ENCODE data around the gene CCDC81. TPM values are rescaled to one million over a fixed set of nuclear protein-coding genes. Genes with fewer than 3 reads are reported as not detected.

The CCDC81 gene
- total RNA-seq, 1 donor from 2014 or later: 0.53 TPM

DNA sequence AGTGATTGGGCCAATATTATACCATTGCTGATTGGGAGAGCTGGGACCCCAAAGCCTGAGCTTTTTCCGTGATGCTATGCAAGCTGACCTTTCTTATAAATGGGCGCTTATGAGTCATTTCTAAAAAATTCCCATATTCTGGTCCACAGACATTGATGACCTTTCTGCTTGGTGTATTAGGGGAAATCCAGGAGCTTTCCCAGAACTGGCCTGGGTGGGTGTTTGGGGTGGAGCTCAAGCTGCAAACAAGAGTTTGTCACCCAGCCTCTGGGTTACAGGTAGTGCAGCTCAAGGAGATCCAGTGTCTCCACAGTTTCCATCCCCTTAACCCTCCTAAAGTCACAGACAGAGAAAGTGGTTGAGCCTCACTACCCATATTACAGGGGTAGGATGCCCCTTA, 67.7 kb downstream of the CCDC81 start:
- Histone ChIP-seq H3K36me3 (ENCODE audit: control insufficient read depth, insufficient read depth, low read length) (no peaks in the 10 kb centered on the region), H3K27me3 (ENCODE audit: control insufficient read depth, insufficient read depth, low read length) (no peaks in the 10 kb centered on the region), H3K4me3 (ENCODE audit: low read depth, low read length) (no peak overlapping the region)
- FAIRE-seq (no peak), DNase-seq (ENCODE audit: low read depth) (no peak)
- TF ChIP-seq, protein P1, sequence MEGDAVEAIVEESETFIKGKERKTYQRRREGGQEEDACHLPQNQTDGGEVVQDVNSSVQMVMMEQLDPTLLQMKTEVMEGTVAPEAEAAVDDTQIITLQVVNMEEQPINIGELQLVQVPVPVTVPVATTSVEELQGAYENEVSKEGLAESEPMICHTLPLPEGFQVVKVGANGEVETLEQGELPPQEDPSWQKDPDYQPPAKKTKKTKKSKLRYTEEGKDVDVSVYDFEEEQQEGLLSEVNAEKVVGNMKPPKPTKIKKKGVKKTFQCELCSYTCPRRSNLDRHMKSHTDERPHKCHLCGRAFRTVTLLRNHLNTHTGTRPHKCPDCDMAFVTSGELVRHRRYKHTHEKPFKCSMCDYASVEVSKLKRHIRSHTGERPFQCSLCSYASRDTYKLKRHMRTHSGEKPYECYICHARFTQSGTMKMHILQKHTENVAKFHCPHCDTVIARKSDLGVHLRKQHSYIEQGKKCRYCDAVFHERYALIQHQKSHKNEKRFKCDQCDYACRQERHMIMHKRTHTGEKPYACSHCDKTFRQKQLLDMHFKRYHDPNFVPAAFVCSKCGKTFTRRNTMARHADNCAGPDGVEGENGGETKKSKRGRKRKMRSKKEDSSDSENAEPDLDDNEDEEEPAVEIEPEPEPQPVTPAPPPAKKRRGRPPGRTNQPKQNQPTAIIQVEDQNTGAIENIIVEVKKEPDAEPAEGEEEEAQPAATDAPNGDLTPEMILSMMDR (IDR thresholded peaks at IDR 0.05; ENCODE audit: insufficient read depth, low read length, severe bottlenecking): no peak

DNA sequence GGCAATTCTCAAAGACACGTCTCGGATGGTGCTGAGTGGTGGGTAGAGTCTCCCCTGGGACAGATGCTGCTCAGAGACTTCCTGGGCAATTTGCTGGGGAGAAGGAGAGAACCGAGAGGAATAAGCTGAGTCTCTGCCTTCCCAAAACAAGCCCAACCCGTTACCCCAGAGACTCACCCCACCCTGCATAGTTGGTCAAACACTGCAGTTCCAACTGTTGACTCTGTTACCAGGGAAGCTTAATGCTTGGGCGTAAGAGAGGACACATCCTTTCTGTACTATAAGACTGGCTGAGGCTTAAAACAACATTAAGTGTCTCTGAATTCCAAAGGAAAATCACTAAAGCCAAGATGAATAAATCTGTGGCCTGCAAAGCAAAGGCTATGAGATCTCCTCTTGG, 68.1 kb downstream of the CCDC81 start:
- Histone ChIP-seq H3K4me3 (ENCODE audit: low read depth, low read length) (no peak overlapping the region), H3K27me3 (ENCODE audit: control insufficient read depth, insufficient read depth, low read length) (no peaks in the 10 kb centered on the region), H3K36me3 (ENCODE audit: control insufficient read depth, insufficient read depth, low read length) (no peaks in the 10 kb centered on the region)
- TF ChIP-seq, protein P1 (IDR thresholded peaks at IDR 0.05; ENCODE audit: insufficient read depth, low read length, severe bottlenecking): no peak
- DNase-seq (ENCODE audit: low read depth) (no peak), FAIRE-seq (no peak)

- Histone ChIP-seq H3K27me3 (ENCODE audit: control insufficient read depth, insufficient read depth, low read length) (no peaks in the 10 kb centered on the region), H3K4me3 (ENCODE audit: low read depth, low read length) (no peak overlapping the region), H3K36me3 (ENCODE audit: control insufficient read depth, insufficient read depth, low read length) (no peaks in the 10 kb centered on the region)
- DNase-seq (ENCODE audit: low read depth) (no peak), FAIRE-seq (no peak)
- TF ChIP-seq, protein P1 (IDR thresholded peaks at IDR 0.05; ENCODE audit: insufficient read depth, low read length, severe bottlenecking): no peak
Observed at GRCh38 chr11:86443415-86443814, 68.7 kb downstream of the CCDC81 start.

GRCh38 chr11:86444981-86445380, 70.3 kb downstream of the CCDC81 start:
- no peak for DNase-seq (ENCODE audit: low read depth)
- no peaks in the 10 kb centered on the region for H3K36me3 ChIP-seq (ENCODE audit: control insufficient read depth, insufficient read depth, low read length)
- FAIRE-seq: no peak
- TF ChIP-seq, protein P1 (IDR thresholded peaks at IDR 0.05; ENCODE audit: insufficient read depth, low read length, severe bottlenecking): no peak
- H3K27me3 ChIP-seq (ENCODE audit: control insufficient read depth, insufficient read depth, low read length): no peaks in the 10 kb centered on the region
- H3K4me3 ChIP-seq (ENCODE audit: low read depth, low read length): no peak overlapping the region

GRCh38 chr11:86446163-86446923, 71.7 kb downstream of the CCDC81 start:
- H3K27me3 ChIP-seq (ENCODE audit: control insufficient read depth, insufficient read depth, low read length): no peaks in the 10 kb centered on the region
- DNase-seq (ENCODE audit: low read depth) (no peak), FAIRE-seq (no peak)
- no peak overlapping the region for H3K4me3 ChIP-seq (ENCODE audit: low read depth, low read length)
- H3K36me3 ChIP-seq (ENCODE audit: control insufficient read depth, insufficient read depth, low read length): no peaks in the 10 kb centered on the region
- TF ChIP-seq, protein P1 (IDR thresholded peaks at IDR 0.05; ENCODE audit: insufficient read depth, low read length, severe bottlenecking): no peak

DNA sequence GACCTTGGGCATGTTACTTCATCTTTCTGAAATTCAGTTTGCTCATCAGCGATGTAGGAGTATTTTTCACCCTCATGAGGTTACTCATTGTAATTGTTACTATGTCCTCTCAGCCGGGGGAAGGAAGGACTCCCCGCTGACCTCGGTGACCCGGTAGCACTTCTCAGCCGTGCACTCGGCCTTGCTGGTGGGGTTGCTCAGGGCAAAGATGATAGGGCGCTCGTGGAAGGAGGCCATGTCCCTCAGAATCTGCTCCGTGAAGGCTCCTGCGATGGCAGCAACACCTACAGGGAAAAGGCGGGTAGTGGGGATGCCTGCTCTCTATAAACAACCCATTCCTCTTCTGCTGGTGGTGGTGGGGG, 72.2 kb downstream of the CCDC81 start:
- TF ChIP-seq, protein P1 (IDR thresholded peaks at IDR 0.05; ENCODE audit: insufficient read depth, low read length, severe bottlenecking): no peak
- FAIRE-seq: no peak
- Histone ChIP-seq H3K36me3 (ENCODE audit: control insufficient read depth, insufficient read depth, low read length) (no peaks in the 10 kb centered on the region), H3K4me3 (ENCODE audit: low read depth, low read length) (no peak overlapping the region), H3K27me3 (ENCODE audit: control insufficient read depth, insufficient read depth, low read length) (no peaks in the 10 kb centered on the region)
- DNase-seq (ENCODE audit: low read depth): no peak
